Measurements from ENCODE around the gene L2HGDH.
A peak's percentile ranks its signal among the peaks of the same experiment; 100 is the strongest.

Gene L2HGDH

GRCh38 chr14:50290306-50290705 lies 21.7 kb downstream of the L2HGDH start:
- FAIRE-seq (no peak), DNase-seq (ENCODE audit: low spot score) (no peak)

- FAIRE-seq: no peak
- DNase-seq (ENCODE audit: low spot score): no peak
These were observed 23.9 kb downstream of the L2HGDH start for GRCh38 chr14:50288146-50288545.

- FAIRE-seq (no peak), DNase-seq (ENCODE audit: low spot score) (no peak)
These were observed 26.2 kb downstream of the L2HGDH start for GRCh38 chr14:50285861-50286260.

- no peak for DNase-seq (ENCODE audit: low spot score)
- FAIRE-seq: no peak
These were observed 39.5 kb downstream of the L2HGDH start for GRCh38 chr14:50272498-50272897.

- no peak for DNase-seq (ENCODE audit: low spot score)
- no peak for FAIRE-seq
These were observed 41.1 kb downstream of the L2HGDH start for GRCh38 chr14:50270932-50271331.

GRCh38 chr14:50265029-50265428 lies 47.0 kb downstream of the L2HGDH start:
- FAIRE-seq: no peak
- no peak for DNase-seq (ENCODE audit: low spot score)

GRCh38 chr14:50263321-50263720 lies 48.7 kb downstream of the L2HGDH start:
- no peak for FAIRE-seq
- no peak for DNase-seq (ENCODE audit: low spot score)

GRCh38 chr14:50262865-50263264 lies 49.2 kb downstream of the L2HGDH start:
- no peak for DNase-seq (ENCODE audit: low spot score)

GRCh38 chr14:50260511-50260910 lies 51.5 kb downstream of the L2HGDH start:
- FAIRE-seq (no peak), DNase-seq (ENCODE audit: low spot score) (no peak)

More at GRCh38 chr14:50262865-50263264, 49.2 kb downstream of the L2HGDH start:
- no peak for FAIRE-seq

GRCh38 chr14:50260072-50260471 lies 52.0 kb downstream of the L2HGDH start:
- DNase-seq (ENCODE audit: low spot score): no peak
- FAIRE-seq: no peak

- FAIRE-seq: no peak
These were observed 54.3 kb downstream of the L2HGDH start for GRCh38 chr14:50257732-50258131.

GRCh38 chr14:50254248-50254647 lies 57.8 kb downstream of the L2HGDH start:
- DNase-seq (ENCODE audit: low spot score) (no peak), FAIRE-seq (no peak)

More at GRCh38 chr14:50257732-50258131, 54.3 kb downstream of the L2HGDH start:
- DNase-seq (ENCODE audit: low spot score): no peak

GRCh38 chr14:50249136-50249775 lies 62.8 kb downstream of the L2HGDH start:
- DNase-seq (ENCODE audit: low spot score): no peak
- no peak for FAIRE-seq

- no peak for DNase-seq (ENCODE audit: low spot score)
- FAIRE-seq: no peak
These were observed 64.8 kb downstream of the L2HGDH start for GRCh38 chr14:50247245-50247644.

GRCh38 chr14:50242566-50243310 lies 69.3 kb downstream of the L2HGDH start:
- FAIRE-seq: no peak

GRCh38 chr14:50242096-50242495 lies 69.9 kb downstream of the L2HGDH start:
- no peak for FAIRE-seq

More at GRCh38 chr14:50242566-50243310, 69.3 kb downstream of the L2HGDH start:
- no peak for DNase-seq (ENCODE audit: low spot score)

GRCh38 chr14:50237427-50237826 lies 74.6 kb downstream of the L2HGDH start:
- DNase-seq (ENCODE audit: low spot score) (no peak), FAIRE-seq (no peak)

More at GRCh38 chr14:50242096-50242495, 69.9 kb downstream of the L2HGDH start:
- no peak for DNase-seq (ENCODE audit: low spot score)

- no peak for DNase-seq (ENCODE audit: low spot score)
- no peak for FAIRE-seq
These were observed 78.1 kb downstream of the L2HGDH start for GRCh38 chr14:50233951-50234250.

GRCh38 chr14:50233166-50233950 lies 78.7 kb downstream of the L2HGDH start:
- DNase-seq (ENCODE audit: low spot score) (no peak), FAIRE-seq (no peak)

- DNase-seq (ENCODE audit: low spot score): no peak
- no peak for FAIRE-seq
These were observed 79.8 kb downstream of the L2HGDH start for GRCh38 chr14:50232276-50232642.

GRCh38 chr14:50231475-50232275 lies 80.4 kb downstream of the L2HGDH start, which contains the start of gene SOS2:
Gene SOS2 (minus strand): TSS chr14:50231578. CDS start chr14:50231283, 295 bp downstream.
- DNase-seq (ENCODE audit: low spot score): peak; percentile 43
- no peak for FAIRE-seq
